DMS79 (cell line): ENCODE measurements around the gene SIPA1L3.

ENCODE experiments used
- DNase-seq: peaks from one replicate; lab custom pipeline; 2025; lab: John Stamatoyannopoulos, UW

SIPA1L3 gene

GRCh38 chr19:38239816-38240215 is 332.8 kb downstream of the SIPA1L3 start:
- no peak for DNase-seq

GRCh38 chr19:38243279-38243673 is 336.3 kb downstream of the SIPA1L3 start:
- no peak for DNase-seq

- no peak for DNase-seq
Observed at GRCh38 chr19:38245826-38246498, 339.0 kb downstream of the SIPA1L3 start.

- DNase-seq: no peak
Observed at GRCh38 chr19:38247126-38247525, 340.1 kb downstream of the SIPA1L3 start.

- no peak for DNase-seq
Observed at GRCh38 chr19:38247734-38248268, 340.8 kb downstream of the SIPA1L3 start.

GRCh38 chr19:38248421-38248820 is 341.4 kb downstream of the SIPA1L3 start:
- no peak for DNase-seq

GRCh38 chr19:38250428-38250820 is 343.4 kb downstream of the SIPA1L3 start:
- no peak for DNase-seq

GRCh38 chr19:38250821-38251563 is 344.0 kb downstream of the SIPA1L3 start:
- DNase-seq: no peak

GRCh38 chr19:38251564-38252051 is 344.6 kb downstream of the SIPA1L3 start:
- no peak for DNase-seq

DNA sequence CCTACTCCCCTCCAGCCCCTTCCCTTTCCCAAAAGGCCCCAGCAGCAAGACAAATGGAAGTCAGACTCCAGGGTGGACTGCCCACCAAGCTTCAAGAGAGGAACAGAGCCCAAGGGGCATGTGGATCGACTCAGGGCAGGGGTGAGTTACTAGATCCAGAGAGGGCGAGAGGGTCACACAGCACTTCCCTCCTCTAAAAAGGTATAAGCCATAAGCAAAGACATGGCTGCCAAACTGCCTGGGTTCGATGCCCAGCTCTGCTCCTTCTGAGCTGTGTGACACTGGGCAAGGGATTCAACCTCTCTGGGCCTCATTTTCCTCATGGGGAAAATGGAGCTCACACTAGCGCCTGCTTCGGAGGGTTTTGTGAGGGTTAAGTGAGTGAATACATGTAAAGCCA is 345.4 kb downstream of the SIPA1L3 start:
- DNase-seq: no peak

DNA sequence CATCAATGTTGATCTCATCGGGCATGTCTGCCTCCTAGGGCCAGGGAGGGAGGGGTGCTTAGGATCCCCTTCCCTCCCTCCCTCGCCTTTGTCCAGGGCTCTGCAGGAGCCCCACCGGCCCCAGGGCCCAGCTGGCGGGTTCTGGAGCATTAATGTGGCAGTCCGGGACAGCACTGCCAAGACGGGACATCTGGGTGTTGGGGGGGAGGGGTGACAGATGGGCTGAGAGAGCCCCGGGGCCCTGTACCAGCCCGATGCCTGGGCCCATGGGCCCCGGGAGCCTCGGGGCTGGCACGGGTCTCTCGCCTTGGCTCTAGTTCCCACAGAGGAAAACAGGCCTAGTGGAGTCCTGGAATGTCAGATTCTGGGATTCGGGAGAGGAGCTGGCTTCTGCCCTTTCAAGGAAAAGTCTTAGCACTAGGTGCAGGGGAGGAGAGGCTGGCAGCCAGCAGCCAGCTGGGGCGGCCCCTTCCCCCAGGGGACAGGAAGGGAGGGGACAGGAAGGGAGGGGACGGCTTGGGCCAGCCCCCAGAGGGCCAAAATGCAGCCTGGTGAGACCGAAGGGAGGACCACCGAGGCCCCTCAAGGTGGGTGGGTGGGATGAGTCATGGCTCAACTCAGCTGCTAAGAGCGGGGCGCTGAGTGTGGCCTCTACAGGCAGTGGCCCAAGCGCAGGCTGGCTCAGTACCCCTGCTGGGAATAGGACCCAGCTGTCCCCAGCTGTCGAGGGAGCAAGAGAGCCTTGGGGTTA is 346.1 kb downstream of the SIPA1L3 start:
- no peak for DNase-seq

- DNase-seq: no peak
Observed at GRCh38 chr19:38253788-38254187, 346.8 kb downstream of the SIPA1L3 start.

GRCh38 chr19:38255383-38256014 is 348.5 kb downstream of the SIPA1L3 start:
- DNase-seq: no peak
